ENCODE measurements around the gene EFL1. TPM values are rescaled to one million over a fixed set of nuclear protein-coding genes. Genes with fewer than 3 reads are reported as not detected.
"Not testable (repeated sequence)": the region's sequence is repeated elsewhere in the genome, so short reads cannot be mapped to it uniquely, and the experiment has no call there.

EFL1 gene
- polyA plus RNA-seq (2013, experiment 1 of 2; ENCODE audit: insufficient read length) = 15.5 TPM
- polyA plus RNA-seq (2013, experiment 2 of 2; ENCODE audit: insufficient read length) = 18.1 TPM

GRCh38 chr15:82262422-82263026 lies at the start of gene EFL1, which contains the start of gene SAXO2:
Gene EFL1 (minus strand): TSS chr15:82262734. CDS start chr15:82261778, 956 bp downstream.
Gene SAXO2 (plus strand): TSS chr15:82262818. CDS start chr15:82262880, 62 bp downstream.
- DNase-seq = peak; percentile 89

GRCh38 chr15:82311321-82311720 lies 48.8 kb upstream of the EFL1 start:
- DNase-seq = not testable (repeated sequence)

GRCh38 chr15:82309802-82310201 lies 47.3 kb upstream of the EFL1 start:
- DNase-seq = no peak

- DNase-seq = no peak
Measured at GRCh38 chr15:82307714-82308081, 45.2 kb upstream of the EFL1 start.

GRCh38 chr15:82306791-82307713 lies 44.5 kb upstream of the EFL1 start:
- no peak for DNase-seq

GRCh38 chr15:82305621-82306048 lies 43.1 kb upstream of the EFL1 start:
- no peak for DNase-seq

GRCh38 chr15:82304778-82305090 lies 42.2 kb upstream of the EFL1 start:
- DNase-seq = no peak

GRCh38 chr15:82303956-82304777 lies 41.6 kb upstream of the EFL1 start:
- no peak for DNase-seq

- DNase-seq = no peak
Measured at GRCh38 chr15:82301296-82302016, 38.9 kb upstream of the EFL1 start.

- no peak for DNase-seq
Measured at GRCh38 chr15:82300883-82301282, 38.3 kb upstream of the EFL1 start.

GRCh38 chr15:82300326-82300725 lies 37.8 kb upstream of the EFL1 start:
- DNase-seq = not testable (repeated sequence)

GRCh38 chr15:82299511-82299914 lies 37.0 kb upstream of the EFL1 start:
- DNase-seq = not testable (repeated sequence)

- DNase-seq = no peak
Measured at GRCh38 chr15:82298520-82298919, 36.0 kb upstream of the EFL1 start.

- DNase-seq = no peak
Measured at GRCh38 chr15:82298032-82298431, 35.5 kb upstream of the EFL1 start.

- no peak for DNase-seq
Measured at GRCh38 chr15:82297546-82297945, 35.0 kb upstream of the EFL1 start.

- no peak for DNase-seq
Measured at GRCh38 chr15:82294061-82294690, 31.6 kb upstream of the EFL1 start.

- DNase-seq = no peak
Measured at GRCh38 chr15:82292271-82292670, 29.7 kb upstream of the EFL1 start.

GRCh38 chr15:82288202-82288601 lies 25.7 kb upstream of the EFL1 start:
- DNase-seq = not testable (repeated sequence)

- DNase-seq = not testable (repeated sequence)
Measured at GRCh38 chr15:82286475-82286874, 23.9 kb upstream of the EFL1 start.

GRCh38 chr15:82284381-82284780 lies 21.8 kb upstream of the EFL1 start:
- DNase-seq = not testable (repeated sequence)

- not testable (repeated sequence) for DNase-seq
Measured at GRCh38 chr15:82282386-82282785, 19.9 kb upstream of the EFL1 start.

- not testable (repeated sequence) for DNase-seq
Measured at GRCh38 chr15:82281276-82281675, 18.7 kb upstream of the EFL1 start.
